CMK (cell line): ENCODE measurements around the gene FAM163A.

Experiments used
- DNase-seq: peaks from one replicate; pipeline ENCODE4 v3.0.0-alpha.2; 2010; ENCODE audit warnings: low read depth

The FAM163A gene

GRCh38 chr1:179753061-179753460 lies 10.0 kb downstream of the FAM163A start:
- no peak for DNase-seq

- DNase-seq, result no peak
Measured at GRCh38 chr1:179754041-179754624, 11.0 kb downstream of the FAM163A start.

GRCh38 chr1:179757933-179758332 lies 14.8 kb downstream of the FAM163A start:
- DNase-seq, result no peak

GRCh38 chr1:179760521-179760920 lies 17.4 kb downstream of the FAM163A start:
- DNase-seq, result no peak

- no peak for DNase-seq
Measured at GRCh38 chr1:179761296-179761695, 18.2 kb downstream of the FAM163A start.

- DNase-seq, result no peak
Measured at GRCh38 chr1:179761846-179762640, 19.0 kb downstream of the FAM163A start.

GRCh38 chr1:179767177-179767581 lies 24.1 kb downstream of the FAM163A start:
- DNase-seq, result no peak

GRCh38 chr1:179767996-179768395 lies 24.9 kb downstream of the FAM163A start:
- no peak for DNase-seq

- DNase-seq, result no peak
Measured at GRCh38 chr1:179770887-179771502, 27.9 kb downstream of the FAM163A start.

- no peak for DNase-seq
Measured at GRCh38 chr1:179773264-179773663, 30.2 kb downstream of the FAM163A start.

- no peak for DNase-seq
Measured at GRCh38 chr1:179774000-179774399, 30.9 kb downstream of the FAM163A start.

- DNase-seq, result no peak
Measured at GRCh38 chr1:179774566-179774965, 31.5 kb downstream of the FAM163A start.

GRCh38 chr1:179775009-179775408 lies 31.9 kb downstream of the FAM163A start:
- no peak for DNase-seq

GRCh38 chr1:179776831-179777230 lies 33.7 kb downstream of the FAM163A start:
- no peak for DNase-seq

GRCh38 chr1:179777731-179778130 lies 34.6 kb downstream of the FAM163A start:
- no peak for DNase-seq

- no peak for DNase-seq
Measured at GRCh38 chr1:179779645-179780272, 36.7 kb downstream of the FAM163A start.

- no peak for DNase-seq
Measured at GRCh38 chr1:179781962-179782361, 38.9 kb downstream of the FAM163A start.

GRCh38 chr1:179785031-179785431 lies 41.9 kb downstream of the FAM163A start:
- no peak for DNase-seq

GRCh38 chr1:179785728-179786127 lies 42.6 kb downstream of the FAM163A start:
- DNase-seq, result no peak

GRCh38 chr1:179786815-179787685 lies 44.0 kb downstream of the FAM163A start:
- DNase-seq, result no peak

- DNase-seq, result no peak
Measured at GRCh38 chr1:179788259-179788658, 45.2 kb downstream of the FAM163A start.

- no peak for DNase-seq
Measured at GRCh38 chr1:179793281-179793680, 50.2 kb downstream of the FAM163A start.
